ENCODE measurements around the gene HBA1. TPM values are rescaled to one million over a fixed set of nuclear protein-coding genes. Genes with fewer than 3 reads are reported as not detected.
"Not testable (repeated sequence)": the region's sequence is repeated elsewhere in the genome, so short reads cannot be mapped to it uniquely, and the experiment has no call there.

Gene HBA1
- 1 to 10 TPM in 1 of 2 donors, not detected in 1; 1.1 TPM for total RNA-seq
- polyA plus RNA-seq (2013, experiment 1 of 2): not detected
- not detected for polyA plus RNA-seq (2013, experiment 2 of 2)
- long read RNA-seq, experiment 1: 0 reads
- long read RNA-seq, experiment 2: 0 reads
- long read RNA-seq, experiment 3: 0 reads
- long read RNA-seq, experiment 4: 0 reads

DNA sequence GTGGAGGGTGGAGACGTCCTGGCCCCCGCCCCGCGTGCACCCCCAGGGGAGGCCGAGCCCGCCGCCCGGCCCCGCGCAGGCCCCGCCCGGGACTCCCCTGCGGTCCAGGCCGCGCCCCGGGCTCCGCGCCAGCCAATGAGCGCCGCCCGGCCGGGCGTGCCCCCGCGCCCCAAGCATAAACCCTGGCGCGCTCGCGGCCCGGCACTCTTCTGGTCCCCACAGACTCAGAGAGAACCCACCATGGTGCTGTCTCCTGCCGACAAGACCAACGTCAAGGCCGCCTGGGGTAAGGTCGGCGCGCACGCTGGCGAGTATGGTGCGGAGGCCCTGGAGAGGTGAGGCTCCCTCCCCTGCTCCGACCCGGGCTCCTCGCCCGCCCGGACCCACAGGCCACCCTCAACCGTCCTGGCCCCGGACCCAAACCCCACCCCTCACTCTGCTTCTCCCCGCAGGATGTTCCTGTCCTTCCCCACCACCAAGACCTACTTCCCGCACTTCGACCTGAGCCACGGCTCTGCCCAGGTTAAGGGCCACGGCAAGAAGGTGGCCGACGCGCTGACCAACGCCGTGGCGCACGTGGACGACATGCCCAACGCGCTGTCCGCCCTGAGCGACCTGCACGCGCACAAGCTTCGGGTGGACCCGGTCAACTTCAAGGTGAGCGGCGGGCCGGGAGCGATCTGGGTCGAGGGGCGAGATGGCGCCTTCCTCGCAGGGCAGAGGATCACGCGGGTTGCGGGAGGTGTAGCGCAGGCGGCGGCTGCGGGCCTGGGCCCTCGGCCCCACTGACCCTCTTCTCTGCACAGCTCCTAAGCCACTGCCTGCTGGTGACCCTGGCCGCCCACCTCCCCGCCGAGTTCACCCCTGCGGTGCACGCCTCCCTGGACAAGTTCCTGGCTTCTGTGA, at the start of gene HBA1:
HBA1 (plus strand) TSS at position 204 of the 906 bp plus-strand sequence; CDS start at position 241, 37 bp downstream.
- H3K27ac Mint-ChIP-seq; H3K36me3 Mint-ChIP-seq (ENCODE audit: low read depth); DNase-seq; H3K4me3 ChIP-seq (ENCODE audit: low read length); H3K27ac ChIP-seq (ENCODE audit: low read depth, low read length); H3K9me3 ChIP-seq (ENCODE audit: control insufficient read depth, low read length); H3K9ac ChIP-seq (ENCODE audit: extremely low read depth, low read length, poor library complexity, severe bottlenecking); H3K4me1 ChIP-seq (ENCODE audit: control insufficient read depth, insufficient read depth, low read length); H3K36me3 ChIP-seq (ENCODE audit: control insufficient read depth, insufficient read depth, low read length); H3K9me3 Mint-ChIP-seq: not testable (repeated sequence)
- Mint-ChIP-seq H3K4me1 (peaks cover 13% of the 10 kb centered on the region), H3K4me3 (peak within 1 kb of the TSS; percentile 34), H3K27me3 (ENCODE audit: insufficient read depth) (peaks cover 70% of the 10 kb centered on the region)
- H3K27me3 ChIP-seq (ENCODE audit: control insufficient read depth, insufficient read depth, low read length, poor library complexity, severe bottlenecking): peaks cover 81% of the 10 kb centered on the region
- 10% methylated on average over 35 of the region's 88 CpGs; no CpG with 5 or more reads in 1 of the 2 experiments for WGBS, 2 experiments (ENCODE audit: insufficient coverage in 1 of 2, insufficient read length in 1 of 2)

DNA sequence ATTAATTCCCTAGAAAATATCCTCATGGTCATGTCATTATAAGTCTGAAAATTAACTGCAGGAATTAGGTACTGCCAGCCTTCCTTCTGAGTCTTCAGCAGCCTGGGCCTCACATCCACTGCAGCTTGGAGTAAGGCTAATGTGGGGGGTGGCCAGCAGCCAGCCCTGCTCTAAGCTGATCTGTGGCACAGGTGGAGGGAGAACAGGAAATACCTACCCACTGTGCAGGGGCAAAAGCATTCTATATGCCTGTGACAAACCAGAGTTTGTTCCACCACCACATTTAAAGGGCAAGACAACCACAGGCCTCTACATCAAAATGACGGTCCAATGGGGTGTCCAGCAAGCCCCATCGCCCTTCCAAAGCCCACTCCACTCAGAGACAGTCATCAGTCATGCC, 47.4 kb upstream of the HBA1 start:
- Histone ChIP-seq H3K27ac (ENCODE audit: low read depth, low read length) (no peak overlapping the region), H3K4me3 (ENCODE audit: low read length) (no peak overlapping the region), H3K9ac (ENCODE audit: extremely low read depth, low read length, poor library complexity, severe bottlenecking) (no peak overlapping the region), H3K27me3 (ENCODE audit: control insufficient read depth, insufficient read depth, low read length, poor library complexity, severe bottlenecking) (no peaks in the 10 kb centered on the region), H3K36me3 (ENCODE audit: control insufficient read depth, insufficient read depth, low read length) (no peaks in the 10 kb centered on the region), H3K9me3 (ENCODE audit: control insufficient read depth, low read length) (no peaks in the 10 kb centered on the region), H3K4me1 (ENCODE audit: control insufficient read depth, insufficient read depth, low read length) (no peaks in the 10 kb centered on the region)
- DNase-seq: no peak
- no peak overlapping the region for H3K4me3 Mint-ChIP-seq
- no peaks in the 10 kb centered on the region for H3K27me3 Mint-ChIP-seq (ENCODE audit: insufficient read depth)
- H3K27ac Mint-ChIP-seq: no peak overlapping the region
- TF ChIP-seq, protein P1, sequence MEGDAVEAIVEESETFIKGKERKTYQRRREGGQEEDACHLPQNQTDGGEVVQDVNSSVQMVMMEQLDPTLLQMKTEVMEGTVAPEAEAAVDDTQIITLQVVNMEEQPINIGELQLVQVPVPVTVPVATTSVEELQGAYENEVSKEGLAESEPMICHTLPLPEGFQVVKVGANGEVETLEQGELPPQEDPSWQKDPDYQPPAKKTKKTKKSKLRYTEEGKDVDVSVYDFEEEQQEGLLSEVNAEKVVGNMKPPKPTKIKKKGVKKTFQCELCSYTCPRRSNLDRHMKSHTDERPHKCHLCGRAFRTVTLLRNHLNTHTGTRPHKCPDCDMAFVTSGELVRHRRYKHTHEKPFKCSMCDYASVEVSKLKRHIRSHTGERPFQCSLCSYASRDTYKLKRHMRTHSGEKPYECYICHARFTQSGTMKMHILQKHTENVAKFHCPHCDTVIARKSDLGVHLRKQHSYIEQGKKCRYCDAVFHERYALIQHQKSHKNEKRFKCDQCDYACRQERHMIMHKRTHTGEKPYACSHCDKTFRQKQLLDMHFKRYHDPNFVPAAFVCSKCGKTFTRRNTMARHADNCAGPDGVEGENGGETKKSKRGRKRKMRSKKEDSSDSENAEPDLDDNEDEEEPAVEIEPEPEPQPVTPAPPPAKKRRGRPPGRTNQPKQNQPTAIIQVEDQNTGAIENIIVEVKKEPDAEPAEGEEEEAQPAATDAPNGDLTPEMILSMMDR (conservative IDR thresholded peaks at IDR 0.05): no peak
- H3K9me3 Mint-ChIP-seq: no peaks in the 10 kb centered on the region
- WGBS, 2 experiments (ENCODE audit: insufficient coverage in 1 of 2, insufficient read length in 1 of 2): 86 to 91% methylated on average over 2 of the region's 2 CpGs
- no peaks in the 10 kb centered on the region for H3K4me1 Mint-ChIP-seq
- H3K36me3 Mint-ChIP-seq (ENCODE audit: low read depth): peaks cover 9% of the 10 kb centered on the region

DNA sequence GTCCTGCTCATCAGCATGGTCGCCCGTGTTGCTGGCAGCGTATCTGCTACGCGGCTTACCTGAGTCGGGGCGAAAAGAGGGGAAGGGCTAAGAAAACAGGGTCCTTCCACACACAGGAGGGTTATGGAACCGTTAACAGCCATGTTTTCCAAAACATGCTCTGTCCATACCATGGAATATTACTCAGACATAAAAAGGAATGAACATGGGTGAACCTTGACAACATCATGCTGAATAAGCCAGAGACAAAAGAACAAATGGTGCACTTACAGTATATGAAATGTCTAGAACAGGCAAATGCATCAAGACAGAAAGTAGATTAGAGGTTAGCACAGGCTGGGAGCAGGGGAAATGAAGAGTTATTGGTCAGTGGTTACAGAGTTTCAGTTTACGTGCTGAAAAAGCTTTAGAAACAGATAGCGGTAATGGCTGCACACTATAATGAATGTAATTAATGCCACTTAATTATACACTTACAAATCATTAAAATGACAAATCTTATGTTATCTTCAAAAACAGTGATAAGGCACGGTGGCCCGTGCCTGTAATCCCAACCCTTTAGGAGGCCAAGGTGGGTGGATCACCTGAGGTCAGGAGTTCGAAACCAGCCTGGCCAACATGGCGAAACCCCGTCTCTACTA, 45.8 kb upstream of the HBA1 start:
- H3K4me1 ChIP-seq (ENCODE audit: control insufficient read depth, insufficient read depth, low read length): no peaks in the 10 kb centered on the region
- TF ChIP-seq, protein P1 (conservative IDR thresholded peaks at IDR 0.05): no peak
- H3K36me3 ChIP-seq (ENCODE audit: control insufficient read depth, insufficient read depth, low read length): no peaks in the 10 kb centered on the region
- Mint-ChIP-seq H3K9me3 (no peaks in the 10 kb centered on the region), H3K36me3 (ENCODE audit: low read depth) (peaks cover 13% of the 10 kb centered on the region), H3K27me3 (ENCODE audit: insufficient read depth) (no peaks in the 10 kb centered on the region), H3K4me1 (no peaks in the 10 kb centered on the region), H3K27ac (no peak overlapping the region), H3K4me3 (no peak overlapping the region)
- no peaks in the 10 kb centered on the region for H3K27me3 ChIP-seq (ENCODE audit: control insufficient read depth, insufficient read depth, low read length, poor library complexity, severe bottlenecking)
- H3K4me3 ChIP-seq (ENCODE audit: low read length): no peak overlapping the region
- H3K9ac ChIP-seq (ENCODE audit: extremely low read depth, low read length, poor library complexity, severe bottlenecking): no peak overlapping the region
- 92 to 95% methylated on average over 12 to 14 of the region's 15 CpGs for WGBS, 2 experiments (ENCODE audit: insufficient coverage in 1 of 2, insufficient read length in 1 of 2)
- H3K9me3 ChIP-seq (ENCODE audit: control insufficient read depth, low read length): no peaks in the 10 kb centered on the region
- H3K27ac ChIP-seq (ENCODE audit: low read depth, low read length): no peak overlapping the region
- no peak for DNase-seq
